ENCODE results near the gene ZFP64.
"Not testable (repeated sequence)": the region's sequence is repeated elsewhere in the genome, so short reads cannot be mapped to it uniquely, and the experiment has no call there.

Gene ZFP64

DNA sequence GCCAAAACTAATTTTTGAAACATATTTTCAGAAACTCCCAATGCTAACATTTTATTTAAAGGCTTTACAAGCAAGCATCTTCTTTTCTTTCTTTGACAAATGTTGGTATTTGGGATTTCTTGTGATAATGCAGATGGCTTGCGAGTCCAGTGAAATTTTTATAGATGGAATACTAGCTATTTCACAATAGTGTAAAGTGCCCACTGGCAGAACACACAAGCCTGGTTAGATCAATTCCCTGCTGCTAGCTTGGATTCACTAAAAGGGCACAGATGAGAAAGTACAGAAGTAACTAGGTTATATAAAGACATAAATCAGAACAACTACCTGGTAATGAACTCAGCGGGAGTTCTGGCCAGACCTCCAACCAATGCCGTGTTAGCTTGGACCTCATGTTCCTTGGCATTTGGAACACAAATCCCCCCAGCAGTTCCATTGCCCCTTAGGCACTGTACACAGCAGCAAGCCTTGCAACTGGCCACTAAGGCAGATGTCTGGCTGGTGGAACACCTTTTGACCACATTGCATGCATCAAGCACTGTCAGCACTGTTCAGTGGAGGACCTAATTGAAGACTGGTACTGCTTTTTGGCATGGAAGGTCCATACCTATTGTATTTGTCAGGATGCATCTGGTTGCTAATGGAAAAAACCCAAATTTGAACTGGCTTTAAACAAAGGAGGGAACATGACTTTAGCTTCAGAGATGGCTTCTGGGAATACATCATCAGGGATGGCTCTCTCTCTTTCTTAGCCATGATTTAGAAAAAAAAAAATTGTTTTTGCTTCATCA lies 15.6 kb upstream of the ZFP64 start:
- DNase-seq (ENCODE audit: extremely low read depth in 1 of 2, low read depth in 1 of 2) = no peak

DNA sequence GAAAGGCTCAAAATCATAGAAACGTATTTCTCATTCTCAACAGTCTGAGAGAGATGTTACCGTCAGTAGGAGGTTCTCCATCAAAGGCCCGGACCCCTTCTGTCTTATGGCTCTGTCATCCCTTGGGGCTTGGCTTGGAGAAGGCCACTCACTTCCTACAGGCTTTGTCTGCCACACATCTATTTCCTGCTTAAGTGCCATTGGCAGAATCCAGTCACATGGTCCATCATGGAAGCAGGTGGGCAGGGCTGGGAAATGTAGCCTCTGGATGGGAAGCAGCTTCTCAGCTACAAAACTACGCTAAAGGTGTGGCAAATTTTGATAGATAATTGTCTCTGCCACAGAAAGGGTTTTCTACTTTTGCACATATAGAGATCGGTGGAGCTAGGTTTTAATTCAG lies 12.6 kb upstream of the ZFP64 start:
- no peak for DNase-seq (ENCODE audit: extremely low read depth in 1 of 2, low read depth in 1 of 2)

DNA sequence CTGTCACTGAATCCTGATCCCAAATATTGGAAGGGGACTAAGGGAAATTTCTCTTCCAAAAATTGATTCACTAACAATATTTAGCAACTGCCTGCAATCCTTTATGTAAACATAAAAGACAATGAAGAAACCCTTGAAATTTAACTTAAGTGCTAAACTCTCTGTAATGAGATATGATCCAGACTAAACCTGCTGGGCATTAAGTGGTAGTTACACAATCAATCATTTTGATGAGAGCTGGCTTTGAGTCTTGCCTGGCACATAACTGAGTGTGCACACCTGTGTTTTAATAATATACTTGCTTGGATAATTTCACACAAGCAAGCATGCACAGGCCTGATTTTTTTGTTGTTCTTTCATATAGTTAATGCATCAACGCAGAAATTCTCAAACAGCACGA lies 9.8 kb upstream of the ZFP64 start:
- no peak for DNase-seq (ENCODE audit: extremely low read depth in 1 of 2, low read depth in 1 of 2)

DNA sequence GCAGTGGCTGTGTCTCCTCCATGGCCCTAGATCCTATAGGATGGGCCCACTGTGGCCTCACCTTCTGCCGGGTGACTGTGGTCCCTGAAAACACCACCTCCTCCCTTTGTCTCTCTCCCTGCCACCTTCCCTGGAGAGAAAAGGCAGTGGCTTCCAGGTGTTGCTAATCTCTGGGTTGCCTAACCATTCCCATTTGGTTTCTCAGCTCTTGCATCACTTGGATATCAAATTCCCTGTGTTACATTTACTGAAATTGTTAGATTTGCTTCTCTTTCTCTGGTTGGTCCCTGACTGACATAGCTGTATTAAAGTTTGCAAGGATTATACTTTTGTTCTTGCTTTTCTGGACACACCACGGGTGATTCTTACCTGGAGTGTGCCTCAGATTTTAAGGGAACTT lies 9.3 kb upstream of the ZFP64 start:
- no peak for DNase-seq (ENCODE audit: extremely low read depth in 1 of 2, low read depth in 1 of 2)

DNA sequence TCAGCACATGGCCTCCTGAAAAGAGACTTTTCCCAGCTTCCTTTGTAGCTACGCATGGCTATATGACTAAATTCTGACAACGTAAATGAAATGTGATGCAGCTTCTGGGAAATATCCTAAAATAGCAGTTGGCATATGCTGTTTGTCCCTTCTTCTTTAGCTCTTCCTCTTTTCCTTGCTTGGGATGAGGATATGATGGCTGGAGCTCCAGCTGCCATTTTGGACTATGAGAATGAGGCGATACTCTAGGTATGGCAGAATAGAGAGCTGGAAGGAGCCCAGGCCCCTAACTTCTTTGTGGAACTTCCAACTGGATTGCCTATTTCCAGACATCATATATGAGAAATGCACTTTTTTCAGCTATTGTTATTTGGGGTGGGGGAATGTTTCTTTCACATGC lies 5.3 kb upstream of the ZFP64 start:
- DNase-seq (ENCODE audit: extremely low read depth in 1 of 2, low read depth in 1 of 2) = no peak

DNA sequence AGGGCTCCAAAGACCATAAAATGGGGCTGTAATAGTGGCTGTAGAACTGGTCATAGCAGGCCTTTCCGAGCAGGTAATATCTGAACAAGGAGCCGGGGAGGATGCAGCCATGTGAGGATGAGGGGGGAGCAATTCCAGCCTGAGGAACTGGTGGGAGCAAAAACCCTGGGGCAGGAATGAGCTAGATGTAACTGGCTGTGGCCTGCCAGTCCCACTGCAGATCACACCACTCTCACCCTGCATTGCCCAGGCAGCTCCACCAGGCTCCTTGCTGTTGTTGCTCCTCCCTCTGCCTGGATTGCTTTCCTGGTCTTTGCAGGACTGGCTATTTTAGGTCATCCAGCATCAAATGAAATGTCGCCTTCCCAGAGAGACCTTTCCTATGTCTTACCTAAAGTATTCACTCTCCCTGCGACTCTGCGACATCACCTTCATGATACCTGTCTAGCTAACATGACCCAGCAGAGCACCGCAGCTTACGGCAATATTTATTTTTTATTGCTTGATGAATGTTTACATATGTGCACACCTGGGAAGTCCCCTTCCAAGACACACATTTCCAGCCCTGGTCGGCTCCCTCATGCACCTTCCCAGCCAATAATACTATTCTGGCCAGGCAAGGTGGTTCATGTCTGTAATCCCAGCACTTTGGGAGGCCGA lies 2.4 kb upstream of the ZFP64 start:
- DNase-seq (ENCODE audit: extremely low read depth in 1 of 2, low read depth in 1 of 2) = no peak

DNA sequence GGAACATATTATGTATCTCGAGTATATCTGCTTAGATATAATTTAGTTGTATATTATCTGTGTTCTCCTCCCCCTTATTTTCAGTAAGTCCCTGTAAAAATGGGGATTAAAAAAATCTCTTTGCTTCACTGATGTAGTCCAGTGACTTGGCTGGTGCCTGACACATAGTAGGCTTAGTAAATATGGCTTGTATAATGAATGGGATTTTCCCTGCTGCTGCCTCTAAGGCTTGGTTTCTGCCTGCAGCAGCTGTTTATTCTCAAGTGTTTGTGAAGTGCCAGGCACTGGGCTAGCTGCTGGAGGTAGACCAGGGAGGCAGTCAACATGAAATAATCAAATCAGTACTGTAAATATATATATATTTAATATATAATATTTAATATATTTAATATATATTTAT lies 1.6 kb upstream of the ZFP64 start:
- DNase-seq (ENCODE audit: extremely low read depth in 1 of 2, low read depth in 1 of 2) = no peak

DNA sequence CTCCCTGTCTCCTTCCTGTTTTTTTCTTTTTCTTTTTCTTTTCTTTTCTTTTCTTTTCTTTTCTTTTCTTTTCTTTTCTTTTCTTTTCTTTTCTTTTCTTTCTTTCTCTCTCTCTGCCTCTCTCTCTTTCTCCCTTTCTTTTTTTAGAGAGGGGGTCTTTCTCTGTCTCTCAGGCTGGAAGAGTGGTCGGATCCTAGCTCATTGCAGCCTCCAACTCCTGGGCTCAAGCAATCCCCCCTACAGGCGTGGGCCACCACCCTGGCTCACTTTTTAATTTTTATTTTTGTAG lies 1.1 kb upstream of the ZFP64 start:
- DNase-seq (ENCODE audit: extremely low read depth in 1 of 2, low read depth in 1 of 2) = not testable (repeated sequence)

DNA sequence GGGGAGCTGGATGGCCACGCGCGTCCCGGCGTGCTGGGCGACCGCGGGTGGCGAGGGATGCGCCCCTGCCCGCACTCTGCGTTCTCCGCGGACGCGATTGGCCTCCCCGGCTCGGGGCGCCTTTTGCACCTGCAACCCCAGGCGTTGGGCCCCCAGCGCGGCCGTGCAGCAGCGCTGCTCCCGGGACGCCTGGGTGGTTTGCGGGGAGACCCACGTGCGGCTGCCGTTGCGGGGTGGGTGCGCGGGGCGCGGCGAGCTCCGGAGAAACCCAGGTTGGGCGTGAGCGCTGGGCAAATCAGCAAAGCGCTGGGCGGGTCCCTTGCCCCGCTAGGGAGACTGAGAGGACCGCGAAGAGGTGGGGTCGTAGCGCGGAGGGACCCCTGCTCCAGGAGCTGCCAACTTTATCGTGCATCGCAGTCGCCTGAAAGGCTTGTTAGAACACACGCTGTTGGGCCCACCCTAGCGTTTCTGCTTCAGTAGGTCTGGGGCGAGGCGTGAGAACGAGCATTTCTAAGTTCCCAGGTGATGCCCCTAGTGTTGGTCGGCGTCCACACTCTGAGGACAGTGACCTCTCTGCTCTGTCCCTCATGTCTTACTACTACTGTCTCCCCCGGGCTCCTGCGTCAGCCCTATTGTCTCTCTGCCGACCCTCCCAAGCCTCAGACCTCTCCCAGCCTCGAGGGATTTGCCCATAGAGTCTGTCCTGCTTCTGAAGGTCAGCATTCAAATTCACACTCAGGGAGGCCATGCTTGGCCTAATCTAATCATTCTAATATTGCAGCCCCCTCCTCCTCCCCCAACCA lies 538 bp upstream of the ZFP64 start:
- peak; percentile 6 to 26 for DNase-seq (ENCODE audit: extremely low read depth in 1 of 2, low read depth in 1 of 2)

DNA sequence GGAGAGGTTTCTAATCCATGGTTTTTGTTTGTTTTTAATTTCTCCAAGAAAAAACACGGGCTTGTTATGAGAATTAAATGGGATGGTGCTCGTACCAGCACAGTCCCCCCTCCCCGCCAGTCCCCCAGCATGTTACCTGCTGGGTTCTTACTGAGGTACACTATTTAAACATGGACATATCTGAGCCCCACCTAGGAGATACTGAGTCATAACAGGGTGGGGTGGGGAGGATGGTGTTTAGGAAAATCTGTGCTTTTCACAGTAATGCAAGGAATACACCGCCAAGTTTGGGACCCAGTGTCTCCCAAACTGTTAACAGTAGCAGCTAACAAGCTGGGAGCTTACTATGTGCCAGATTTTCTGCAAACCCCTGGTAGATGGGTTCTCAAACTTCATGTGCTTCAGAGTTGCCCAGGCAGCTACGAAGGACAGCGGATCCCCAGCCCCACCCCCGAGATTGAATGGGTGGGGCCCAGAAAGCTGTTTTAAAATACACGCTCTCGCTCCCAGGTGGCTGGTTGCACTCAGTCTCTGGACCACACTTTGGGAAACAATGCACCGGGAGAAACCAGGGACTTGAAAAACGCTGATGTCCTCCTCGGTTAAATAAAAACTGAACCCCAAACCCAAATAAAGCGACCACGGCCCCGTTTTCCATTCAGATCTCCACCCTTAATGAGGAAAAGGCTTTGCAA lies 995 bp downstream of the ZFP64 start:
- DNase-seq (ENCODE audit: extremely low read depth in 1 of 2, low read depth in 1 of 2) = peak in 1 of 2 donors; percentile 19

DNA sequence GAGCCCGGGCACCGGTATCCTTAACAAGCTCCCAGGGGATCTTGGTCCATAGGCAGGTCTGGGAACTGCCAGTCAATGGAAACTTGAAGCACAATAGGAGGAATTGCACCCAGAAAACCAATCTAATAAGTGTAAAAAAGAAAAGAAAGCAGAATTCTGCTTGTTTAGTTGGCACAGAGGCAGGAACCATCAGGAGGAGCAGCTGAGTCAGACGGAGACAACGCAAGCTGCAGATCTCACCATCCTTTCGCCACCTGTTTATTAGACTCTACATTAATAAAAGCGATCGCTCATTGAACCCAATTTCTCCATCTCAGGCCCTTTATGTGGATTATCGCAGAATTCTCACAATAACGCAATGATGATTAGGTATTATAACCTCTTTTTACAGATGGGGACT lies 9.8 kb downstream of the ZFP64 start:
- no peak for DNase-seq (ENCODE audit: extremely low read depth in 1 of 2, low read depth in 1 of 2)

DNA sequence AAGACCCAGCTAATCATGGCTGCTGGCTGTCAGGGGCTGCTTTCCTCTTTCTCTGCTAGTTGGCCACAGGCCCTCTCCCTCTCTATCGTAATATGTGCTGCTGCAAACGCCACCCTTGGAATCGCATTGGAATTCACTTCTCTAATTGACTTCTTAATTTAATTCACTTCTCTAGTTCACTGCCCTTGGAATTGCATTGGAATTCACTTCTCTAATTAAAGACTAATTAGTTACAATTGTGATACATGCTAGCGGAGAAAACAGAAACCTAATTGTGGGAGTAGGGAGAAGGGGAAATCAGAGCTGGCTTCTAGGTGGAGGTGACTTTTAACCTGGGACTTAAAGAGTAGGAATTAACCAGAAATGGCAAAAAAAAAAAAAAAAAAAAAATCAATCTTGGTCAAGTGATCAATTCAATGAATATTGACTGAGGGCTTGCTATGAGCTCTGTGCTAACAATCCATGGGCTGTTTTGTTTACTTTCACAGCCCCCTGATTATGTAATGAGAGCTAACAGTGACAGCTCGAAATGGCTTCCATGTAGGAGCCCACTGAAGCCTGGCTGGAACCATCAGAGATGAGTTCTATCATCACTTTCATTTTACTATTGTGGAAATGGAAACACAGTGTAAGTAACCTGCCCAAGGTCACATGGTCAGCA lies 11.3 kb downstream of the ZFP64 start:
- no peak for DNase-seq (ENCODE audit: extremely low read depth in 1 of 2, low read depth in 1 of 2)

DNA sequence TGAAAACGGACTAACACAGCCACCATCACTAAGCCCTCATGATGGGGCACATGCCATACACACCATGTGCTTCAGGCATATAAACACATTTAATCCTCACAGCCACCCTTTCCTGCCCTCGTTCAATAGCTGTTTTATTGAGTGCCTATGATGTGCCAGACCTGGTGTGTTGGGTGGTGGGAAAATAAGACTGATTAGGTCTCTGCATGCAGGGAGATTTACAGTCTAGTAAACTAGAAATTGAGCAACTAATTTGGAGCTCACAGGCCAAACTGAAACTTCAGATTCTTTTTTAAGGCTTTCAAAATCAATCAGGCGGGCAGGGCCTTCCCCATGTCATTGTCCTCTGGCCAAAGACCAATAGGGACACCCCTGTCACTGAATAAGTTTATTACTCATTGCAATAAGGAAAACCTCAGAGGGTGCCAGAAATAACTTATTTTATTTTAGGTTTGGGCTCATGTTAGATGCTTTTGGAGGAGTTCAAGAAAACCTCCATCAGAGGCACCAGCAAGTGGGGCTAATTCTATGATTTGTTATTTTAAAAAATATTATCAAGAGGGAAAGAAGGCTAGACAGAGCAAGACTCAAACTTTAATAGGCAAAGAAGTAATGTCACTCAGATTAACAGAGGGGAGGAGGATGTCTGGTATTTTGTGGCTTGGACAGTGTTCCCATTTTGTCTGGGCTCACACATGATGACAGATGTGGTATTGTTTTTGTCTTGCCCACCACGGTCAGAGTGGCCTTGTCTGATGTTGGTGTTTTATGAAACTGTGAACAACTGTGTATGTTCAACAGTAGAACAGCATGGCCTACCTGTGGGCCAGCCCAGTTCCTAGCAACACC lies 12.0 kb downstream of the ZFP64 start:
- DNase-seq (ENCODE audit: extremely low read depth in 1 of 2, low read depth in 1 of 2) = no peak

DNA sequence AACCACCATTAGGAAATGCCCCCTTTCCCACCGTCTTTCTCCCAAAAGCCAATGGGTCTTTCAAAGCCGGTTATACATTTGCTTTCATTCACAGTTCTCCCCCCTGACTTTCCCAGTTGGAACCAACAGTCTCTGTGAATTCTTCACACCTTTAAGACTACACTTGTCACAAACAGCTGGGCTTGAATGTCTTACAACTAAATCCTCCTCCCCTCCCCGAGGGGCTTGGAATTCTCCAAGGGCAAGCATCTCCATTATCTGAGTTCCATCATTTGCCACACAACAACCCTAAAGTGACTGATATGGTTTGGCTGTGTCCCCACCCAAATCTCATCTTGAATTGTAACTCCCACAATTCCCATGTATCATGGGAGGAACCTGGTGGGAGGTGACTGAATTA lies 12.9 kb downstream of the ZFP64 start:
- DNase-seq (ENCODE audit: extremely low read depth in 1 of 2, low read depth in 1 of 2) = no peak

DNA sequence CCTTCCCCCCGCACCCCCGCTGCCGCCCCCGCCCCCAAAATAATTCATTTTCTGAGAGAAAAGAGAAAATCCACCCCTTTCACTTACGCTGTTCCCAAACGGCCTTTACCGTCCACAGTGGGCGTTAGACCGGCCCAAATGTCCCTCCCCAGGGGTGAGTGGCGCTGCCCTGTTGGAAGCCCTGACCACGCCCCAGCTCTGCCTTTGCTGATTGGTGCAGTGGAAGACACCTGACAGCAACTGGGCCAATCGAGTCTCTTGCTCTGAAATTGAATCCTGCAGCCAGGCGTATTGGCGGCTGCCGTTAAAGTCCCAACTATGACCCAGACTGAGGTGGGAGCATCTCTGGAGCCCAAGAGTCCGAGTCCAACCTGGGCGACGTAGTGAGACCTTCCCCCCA lies 15.7 kb downstream of the ZFP64 start:
- no peak for DNase-seq (ENCODE audit: extremely low read depth in 1 of 2, low read depth in 1 of 2)

DNA sequence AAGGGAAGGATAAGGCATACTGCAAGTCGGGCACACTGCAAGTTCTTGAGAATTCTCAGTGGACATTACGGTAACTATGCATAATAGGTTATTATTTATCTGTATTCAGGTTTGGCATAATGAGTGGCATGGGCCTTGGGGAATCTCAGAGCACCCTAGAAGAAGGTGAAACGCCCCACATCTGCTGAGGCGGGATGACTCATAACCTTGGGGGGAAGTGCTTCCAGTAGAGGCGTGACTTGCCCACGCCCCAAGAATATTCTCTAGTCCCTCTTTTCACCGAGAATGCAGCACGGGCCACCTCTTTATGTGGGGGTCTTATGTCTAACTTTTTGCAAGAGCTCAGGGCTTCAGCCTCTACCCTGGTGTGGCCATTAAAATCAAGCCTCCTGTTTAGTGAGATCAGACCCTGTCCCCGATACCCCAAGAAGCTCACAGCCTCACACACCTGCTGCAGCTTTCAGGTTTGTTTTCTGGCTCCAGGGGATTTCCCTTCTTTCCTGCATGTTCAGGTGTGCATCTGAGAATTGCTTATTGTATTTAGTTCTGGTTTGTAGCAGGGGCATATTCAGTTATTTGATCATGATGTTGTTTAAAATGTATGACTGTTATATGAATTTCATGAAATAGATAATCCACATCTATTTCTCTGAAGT lies 19.1 kb downstream of the ZFP64 start:
- no peak for DNase-seq (ENCODE audit: extremely low read depth in 1 of 2, low read depth in 1 of 2)

DNA sequence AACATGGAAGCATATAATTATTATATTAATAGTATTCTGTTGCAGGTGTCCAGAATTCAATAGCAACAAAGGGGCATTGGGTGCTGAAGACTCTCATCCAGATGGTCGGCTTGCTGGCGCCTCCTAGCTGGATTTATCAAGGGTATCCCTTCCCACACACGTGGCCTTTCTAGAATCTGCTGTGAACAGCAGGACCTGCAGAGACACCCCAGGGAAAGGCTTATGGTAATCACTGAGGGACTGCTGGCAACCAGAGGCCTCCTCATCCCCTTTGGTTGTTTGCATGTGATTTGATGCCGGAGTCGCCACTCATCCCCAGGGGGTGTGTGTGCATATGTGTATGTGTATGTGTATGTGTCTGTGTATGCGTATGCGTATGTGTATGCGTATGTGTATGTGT lies 20.6 kb downstream of the ZFP64 start:
- DNase-seq (ENCODE audit: extremely low read depth in 1 of 2, low read depth in 1 of 2) = no peak

DNA sequence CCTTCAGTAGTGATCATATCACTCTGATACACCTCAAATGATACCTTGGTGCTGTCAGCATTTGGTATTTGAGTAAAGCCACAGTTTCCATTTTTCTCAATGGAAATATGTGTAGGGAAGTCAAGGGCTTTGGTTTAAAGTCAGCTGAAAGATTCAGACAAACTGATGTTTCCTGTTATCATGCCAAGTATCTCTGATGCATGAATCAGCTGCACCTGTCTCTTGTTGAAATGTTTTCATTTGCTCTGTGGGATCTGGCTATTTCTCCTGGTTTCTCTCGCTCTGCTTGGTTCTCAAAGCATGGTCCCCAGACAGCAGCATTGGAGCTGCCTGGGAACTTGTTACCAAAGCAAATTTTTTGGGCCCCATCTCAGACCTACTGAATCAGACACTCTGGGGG lies 23.5 kb downstream of the ZFP64 start:
- DNase-seq (ENCODE audit: extremely low read depth in 1 of 2, low read depth in 1 of 2) = no peak

DNA sequence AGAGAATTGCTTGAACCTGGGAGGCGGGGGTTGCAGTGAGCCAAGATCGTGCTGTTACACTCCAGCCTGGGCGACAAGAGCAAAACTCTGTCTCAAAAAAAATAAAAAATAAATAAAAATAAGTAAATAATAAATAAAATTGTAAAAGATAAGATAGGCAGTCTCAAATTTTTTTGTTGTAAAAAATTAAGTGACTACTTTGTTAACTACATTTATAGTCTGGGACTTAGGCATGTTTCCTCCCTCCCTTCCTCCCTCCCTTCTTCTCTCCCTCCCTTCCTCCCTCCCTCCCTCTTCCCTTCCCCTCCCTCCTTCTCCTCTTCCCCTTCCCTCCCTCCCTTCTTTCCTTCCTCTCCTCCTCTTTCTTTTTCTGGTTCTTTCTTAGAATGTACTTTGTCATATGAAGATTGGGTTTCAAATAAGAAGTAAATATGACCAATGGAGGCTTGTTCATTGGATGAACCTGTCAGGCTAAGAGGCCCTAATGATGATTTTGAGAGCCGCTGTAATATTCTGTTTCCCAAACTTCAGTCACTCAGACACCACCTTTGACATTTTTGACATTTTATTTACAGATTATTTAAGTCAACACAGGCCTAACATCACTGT lies 24.2 kb downstream of the ZFP64 start:
- DNase-seq (ENCODE audit: extremely low read depth in 1 of 2, low read depth in 1 of 2) = no peak

Data from activated CD8-positive, alpha-beta memory T cell treated with anti-CD3 and anti-CD28 coated beads for 1 hour (primary cell).